ENCODE measurements around the gene ZSCAN5A. TPM values are rescaled to one million over a fixed set of nuclear protein-coding genes. Genes with fewer than 3 reads are reported as not detected.

ZSCAN5A gene
- total RNA-seq, 1 experiment from 2014 or later: 13.8 TPM

- ChIA-PET POLR2A (no interaction called here), CTCF (no interaction called here)
- in situ Hi-C loops (cut with HindIII; ENCODE audit: low pct_unique_long_range_greater_than_20kb, low sequenced_read_pairs): no loop called here
- DNase-seq (ENCODE audit: low read depth, low spot score) (no peak), ATAC-seq (no peak)
- H3K4me3 ChIP-seq (ENCODE audit: low read depth in 2 of 2, low read length in 2 of 2): no peak overlapping the region
- H3K36me3 ChIP-seq (ENCODE audit: control insufficient read depth, insufficient read depth, low read length): no peaks in the 10 kb centered on the region
- no peaks in the 10 kb centered on the region for H3K9me3 ChIP-seq (ENCODE audit: control insufficient read depth, insufficient read depth, low read depth, low read length)
- H3K4me1 ChIP-seq (ENCODE audit: control insufficient read depth, insufficient read depth, low read length): no peaks in the 10 kb centered on the region
- no TSS peak for BruUV-seq (replicated peaks)
- no peak overlapping the region for H3K27ac ChIP-seq (ENCODE audit: low read length)
- TF ChIP-seq CTCF (IDR thresholded peaks at IDR 0.05): no peak
- no peak for TF ChIP-seq SIN3A (IDR thresholded peaks at IDR 0.05; ENCODE audit: borderline replicate concordance, insufficient read depth, low read depth, low read length)
- TF ChIP-seq TCF7L2 (IDR thresholded peaks at IDR 0.05; ENCODE audit: low read depth, low read length): no peak
- no peak for TF ChIP-seq REST (IDR thresholded peaks at IDR 0.05; ENCODE audit: insufficient read depth in 1 of 2, low read depth in 2 of 2, low read length in 1 of 2)
- TF ChIP-seq POLR2AphosphoS5 (IDR thresholded peaks at IDR 0.05; ENCODE audit: low read depth, low read length): no peak
- no peaks in the 10 kb centered on the region for H3K27me3 ChIP-seq (ENCODE audit: control insufficient read depth, insufficient read depth, low read length)
- intact Hi-C loops (cut with micrococcal nuclease; ENCODE audit: unreplicated experiment): no loop called here
Measured at GRCh38 chr19:56297010-56297409, 17.6 kb downstream of the ZSCAN5A start.

GRCh38 chr19:56295531-56296455 lies 18.8 kb downstream of the ZSCAN5A start:
- no peak for TF ChIP-seq TCF7L2 (IDR thresholded peaks at IDR 0.05; ENCODE audit: low read depth, low read length)
- no peak for TF ChIP-seq CTCF (IDR thresholded peaks at IDR 0.05)
- no peak for TF ChIP-seq SIN3A (IDR thresholded peaks at IDR 0.05; ENCODE audit: borderline replicate concordance, insufficient read depth, low read depth, low read length)
- no peak for TF ChIP-seq POLR2AphosphoS5 (IDR thresholded peaks at IDR 0.05; ENCODE audit: low read depth, low read length)
- TF ChIP-seq REST (IDR thresholded peaks at IDR 0.05; ENCODE audit: insufficient read depth in 1 of 2, low read depth in 2 of 2, low read length in 1 of 2): no peak
- H3K27me3 ChIP-seq (ENCODE audit: control insufficient read depth, insufficient read depth, low read length): no peaks in the 10 kb centered on the region
- POLR2A ChIA-PET: no interaction called here
- no peak overlapping the region for H3K27ac ChIP-seq (ENCODE audit: low read length)
- H3K4me3 ChIP-seq (ENCODE audit: low read depth in 2 of 2, low read length in 2 of 2): no peak overlapping the region
- in situ Hi-C loops (cut with HindIII; ENCODE audit: low pct_unique_long_range_greater_than_20kb, low sequenced_read_pairs) (no loop called here), intact Hi-C loops (cut with micrococcal nuclease; ENCODE audit: unreplicated experiment) (no loop called here)
- CTCF ChIA-PET: no interaction called here
- H3K4me1 ChIP-seq (ENCODE audit: control insufficient read depth, insufficient read depth, low read length): no peaks in the 10 kb centered on the region
- no peak for DNase-seq (ENCODE audit: low read depth, low spot score)
- ATAC-seq: no peak
- no TSS peak for BruUV-seq (replicated peaks)
- H3K36me3 ChIP-seq (ENCODE audit: control insufficient read depth, insufficient read depth, low read length): no peaks in the 10 kb centered on the region
- H3K9me3 ChIP-seq (ENCODE audit: control insufficient read depth, insufficient read depth, low read depth, low read length): no peaks in the 10 kb centered on the region
